Esophagus squamous epithelium (tissue), 4 donors: ENCODE results near the gene ZNF683.

Experiments used
- CTCF ChIP-seq, 6 experiments: fragments of 450-650 bp in 4 of 6; fragments of 200-600 bp in 2 of 6; sonication (generic) in 2 of 6; IDR thresholded peaks; one replicate each; pipeline ENCODE4 v1.5.1; 2016 to 2019; ENCODE audit warnings: antibody characterized with exemption in 6 of 6, mild to moderate bottlenecking in 4 of 6, moderate library complexity in 4 of 6
- POLR2A ChIP-seq, 4 donors: fragments of 450-650 bp; IDR thresholded peaks; one replicate each; pipeline ENCODE4 v1.6.1; 2017; ENCODE audit warnings: antibody characterized with exemption in 4 of 4, mild to moderate bottlenecking in 4 of 4, moderate library complexity in 3 of 4

GRCh38 chr1:26399034-26399433 is 26.5 kb upstream of the ZNF683 start:
- no peak for TF ChIP-seq CTCF (IDR thresholded peaks at IDR 0.05)
- TF ChIP-seq POLR2A (IDR thresholded peaks at IDR 0.05): no peak
